ENCODE results near the gene ITGA8.
"Not testable (repeated sequence)": the region's sequence is repeated elsewhere in the genome, so short reads cannot be mapped to it uniquely, and the experiment has no call there.

Gene ITGA8

DNA sequence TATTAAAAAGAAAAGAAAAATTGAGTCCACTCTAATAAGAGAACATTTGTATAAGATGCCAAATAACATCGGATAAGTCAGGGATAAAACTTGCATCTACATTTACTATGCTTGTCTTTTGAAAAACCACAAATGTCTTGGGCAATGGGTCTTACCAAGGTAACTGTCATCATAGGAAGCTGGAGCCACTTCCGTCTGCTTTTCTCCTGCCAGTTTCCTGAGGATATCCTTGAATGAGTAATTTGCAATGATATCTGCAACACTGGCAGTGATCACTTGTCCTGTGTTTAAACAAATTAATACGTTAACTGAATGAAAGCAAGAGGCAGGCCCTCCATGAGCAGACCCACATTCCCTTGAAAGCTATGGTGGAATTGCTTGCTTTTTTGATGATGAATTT lies 47.3 kb downstream of the ITGA8 start:
- DNase-seq: peak; percentile 78

DNA sequence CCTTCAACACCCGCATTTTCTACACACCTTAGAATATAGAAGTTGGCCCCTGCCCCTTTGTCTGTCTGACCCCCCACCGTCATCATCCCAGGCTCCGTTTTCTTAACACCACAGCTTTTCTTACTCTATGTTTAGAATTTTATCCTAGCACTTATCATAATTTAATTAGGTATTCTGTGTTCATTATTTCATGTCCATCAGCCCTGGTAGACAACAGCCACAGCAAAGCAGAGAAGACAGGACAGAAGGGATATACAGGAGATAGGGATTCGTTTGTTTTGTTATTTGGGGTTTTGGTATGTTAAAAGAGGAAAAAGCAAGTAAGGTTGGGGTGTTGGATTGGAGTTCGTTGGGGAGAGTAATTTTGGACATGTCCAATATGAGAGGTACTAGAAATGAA lies 48.8 kb downstream of the ITGA8 start:
- DNase-seq: no peak

DNA sequence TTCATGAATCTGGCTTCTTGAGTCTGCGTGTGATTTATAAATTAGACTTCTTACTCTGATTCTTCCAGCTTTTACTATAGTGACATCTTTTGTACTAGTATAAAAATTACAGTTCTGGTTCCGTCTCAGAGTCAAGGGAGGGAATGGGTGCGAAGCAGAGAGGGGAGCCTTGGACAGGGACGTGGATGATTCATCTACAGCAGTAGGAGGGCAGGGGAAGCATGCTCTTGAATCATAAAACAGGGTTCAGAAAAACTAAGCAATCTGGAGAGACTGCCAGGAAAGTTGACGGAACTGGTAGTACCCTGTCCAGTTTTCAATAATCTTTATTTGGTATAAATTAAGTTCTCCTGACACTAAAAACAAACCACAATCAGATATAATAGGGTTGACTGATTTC lies 58.1 kb downstream of the ITGA8 start:
- no peak for DNase-seq

DNA sequence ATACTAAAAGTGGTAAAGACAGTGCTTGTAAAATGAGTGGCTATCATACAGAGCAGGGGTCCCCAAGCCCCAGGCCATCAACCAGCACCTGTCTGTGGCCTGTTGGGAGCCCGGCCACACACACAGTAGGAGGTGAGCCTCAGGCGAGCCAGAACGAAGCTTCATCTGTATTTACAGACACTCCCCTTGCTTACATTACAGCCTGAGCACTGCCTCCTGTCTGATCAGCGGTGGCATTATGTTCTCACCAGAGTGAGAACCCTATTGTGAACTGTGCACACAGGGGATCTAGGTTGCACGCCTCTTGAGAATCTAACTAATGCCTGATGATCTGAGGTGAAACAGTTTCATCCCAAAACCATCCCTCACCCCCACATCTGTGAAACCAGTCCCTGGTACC lies 58.7 kb downstream of the ITGA8 start:
- DNase-seq: no peak

DNA sequence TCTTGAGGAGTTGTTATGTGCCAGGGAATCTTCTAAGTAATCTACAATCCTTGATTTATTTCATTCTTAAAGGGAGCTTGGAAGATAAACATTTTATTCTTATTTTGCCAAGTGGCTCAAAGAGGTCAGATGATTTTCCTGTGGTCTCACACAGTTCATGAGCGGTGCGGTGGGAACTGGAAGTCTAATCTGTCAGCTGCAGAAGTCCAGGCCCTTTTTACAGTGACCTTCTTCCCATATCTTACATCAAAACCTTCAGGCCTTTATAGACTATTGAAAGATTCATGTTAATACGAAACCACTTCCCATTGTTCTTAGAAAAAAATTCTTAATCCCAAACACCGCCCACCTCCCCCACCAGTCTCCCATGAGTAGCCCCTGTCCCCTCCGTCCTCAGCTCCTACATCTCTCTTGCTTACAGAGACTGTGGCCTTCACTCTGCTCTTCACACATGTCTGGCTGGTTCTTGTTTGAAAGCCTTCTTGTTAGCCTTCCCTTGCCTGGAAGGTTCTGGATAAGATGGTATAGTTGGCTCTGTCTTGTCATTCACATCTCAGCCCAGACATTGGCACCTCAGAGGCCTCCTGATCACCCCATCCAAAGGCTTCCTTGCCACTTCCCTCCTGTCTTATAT lies 61.5 kb downstream of the ITGA8 start:
- no peak for DNase-seq

DNA sequence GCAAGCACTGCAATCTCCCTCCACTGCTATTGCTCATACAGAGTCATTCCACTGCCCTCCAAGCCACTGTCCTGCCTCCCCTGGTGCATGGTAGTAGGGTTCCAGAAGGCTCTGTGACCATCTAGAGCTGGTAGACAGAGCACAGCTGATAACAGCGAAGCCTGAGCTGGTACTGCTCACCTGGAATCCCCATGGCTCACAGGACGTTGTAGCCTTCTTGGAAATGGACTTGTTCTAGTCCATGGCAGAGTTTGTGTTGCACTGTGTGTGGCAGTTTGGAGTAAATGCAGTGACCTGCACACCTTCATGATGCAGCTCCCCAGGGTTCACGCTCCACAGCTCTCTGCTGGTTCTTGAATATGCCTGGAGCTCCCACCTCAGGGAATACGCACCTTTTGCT lies 67.0 kb downstream of the ITGA8 start:
- DNase-seq: no peak

DNA sequence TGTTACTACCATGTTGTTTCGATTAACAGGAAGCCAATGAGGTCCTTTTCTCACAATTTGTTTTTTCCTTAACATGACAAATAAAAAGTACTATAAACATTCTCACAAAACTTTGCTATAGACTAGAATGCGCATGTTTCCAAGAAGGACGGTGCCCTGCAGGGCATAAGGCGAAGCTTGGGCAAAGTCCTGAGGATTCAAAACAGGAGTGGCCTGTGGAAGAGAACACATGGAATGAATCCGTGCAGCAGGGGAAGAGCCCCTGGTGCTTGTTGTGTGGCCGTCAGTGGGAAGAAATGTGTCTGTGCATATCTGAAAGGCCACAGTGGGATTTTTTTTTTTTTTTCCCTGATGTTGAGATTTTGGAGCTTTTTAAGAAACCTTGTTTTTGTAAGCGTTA lies 67.6 kb downstream of the ITGA8 start:
- no peak for DNase-seq

DNA sequence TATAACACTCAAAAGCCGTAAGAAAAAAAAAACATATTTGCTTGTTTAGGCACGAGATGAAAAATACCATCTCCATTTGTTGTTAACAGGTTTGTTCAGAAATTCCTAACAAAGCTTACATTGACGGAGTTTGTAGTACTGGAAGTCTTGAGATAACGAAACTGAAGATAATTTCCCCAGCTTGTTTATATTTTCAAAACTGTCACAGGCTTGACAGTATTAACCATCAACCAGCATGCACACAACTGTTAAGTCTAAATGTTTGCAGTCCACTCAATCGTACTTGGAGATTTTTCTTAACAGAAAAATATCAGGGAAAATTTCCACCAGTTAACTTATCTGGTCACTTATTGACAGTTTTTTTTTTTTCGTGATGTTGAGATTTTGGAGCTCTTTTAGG lies 68.5 kb downstream of the ITGA8 start:
- no peak for DNase-seq

DNA sequence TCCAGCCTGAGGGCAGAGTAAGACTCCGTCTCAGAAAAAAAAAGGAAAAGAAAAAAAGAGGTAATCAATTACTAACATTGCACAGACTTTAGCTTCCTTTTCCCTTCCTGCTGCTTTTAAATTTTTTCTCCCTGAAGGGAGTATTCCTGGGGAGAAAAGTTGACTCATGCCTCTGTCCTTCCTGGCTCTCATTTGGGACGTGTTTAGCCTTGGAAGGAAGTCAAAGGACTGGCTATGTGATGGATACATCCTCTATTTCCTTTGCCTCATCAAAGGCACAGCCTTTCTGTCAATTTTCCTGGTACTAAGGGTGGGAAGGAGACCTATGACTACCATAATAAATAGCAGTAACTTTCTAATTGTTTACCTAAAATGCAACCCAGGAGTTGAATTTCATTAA lies 77.6 kb downstream of the ITGA8 start:
- no peak for DNase-seq

DNA sequence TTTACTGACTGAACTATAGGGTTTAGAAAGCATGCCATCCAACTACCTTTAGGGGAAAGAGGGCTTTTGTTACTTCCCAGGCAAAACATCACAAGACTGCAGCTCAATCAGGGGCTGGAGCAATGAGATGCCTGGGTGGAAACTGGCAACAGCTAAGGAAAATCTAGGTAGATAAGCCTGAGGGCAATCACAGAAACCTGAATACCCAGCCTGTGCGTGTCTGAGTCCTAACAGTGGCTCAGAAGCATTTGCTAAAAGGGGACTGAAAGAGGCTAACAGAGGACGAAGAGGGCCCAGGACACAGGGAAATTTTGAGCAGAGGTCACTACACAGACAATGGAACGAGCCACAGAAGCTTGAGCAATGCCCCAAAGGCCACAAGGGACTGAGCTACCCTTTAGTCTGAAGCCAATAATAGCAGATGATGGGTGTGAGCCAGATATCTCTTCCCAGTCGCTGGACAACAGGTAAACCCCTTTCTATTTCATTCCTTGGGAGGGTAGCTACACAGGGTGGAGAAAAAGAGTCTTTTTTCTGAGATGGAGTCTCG lies 79.1 kb downstream of the ITGA8 start:
- DNase-seq: no peak

DNA sequence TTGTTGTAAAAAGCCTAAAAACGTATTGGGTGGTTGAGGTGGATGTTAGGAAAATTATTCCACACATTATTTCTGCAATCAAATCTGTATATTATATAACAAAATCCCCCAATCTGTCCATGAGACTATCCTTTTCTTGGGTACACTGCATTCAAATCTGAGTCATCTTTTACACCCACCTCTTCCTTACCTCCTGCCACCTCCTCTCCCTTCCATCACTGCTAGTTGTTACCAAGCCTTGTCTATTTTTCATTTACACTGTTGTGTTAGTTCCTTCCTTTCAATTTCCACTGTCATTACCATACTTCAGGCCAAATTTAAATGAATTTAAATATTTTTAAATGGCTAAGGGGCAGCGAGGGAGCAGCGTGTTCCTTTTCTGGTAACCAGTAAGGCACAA lies 83.3 kb downstream of the ITGA8 start:
- no peak for DNase-seq

DNA sequence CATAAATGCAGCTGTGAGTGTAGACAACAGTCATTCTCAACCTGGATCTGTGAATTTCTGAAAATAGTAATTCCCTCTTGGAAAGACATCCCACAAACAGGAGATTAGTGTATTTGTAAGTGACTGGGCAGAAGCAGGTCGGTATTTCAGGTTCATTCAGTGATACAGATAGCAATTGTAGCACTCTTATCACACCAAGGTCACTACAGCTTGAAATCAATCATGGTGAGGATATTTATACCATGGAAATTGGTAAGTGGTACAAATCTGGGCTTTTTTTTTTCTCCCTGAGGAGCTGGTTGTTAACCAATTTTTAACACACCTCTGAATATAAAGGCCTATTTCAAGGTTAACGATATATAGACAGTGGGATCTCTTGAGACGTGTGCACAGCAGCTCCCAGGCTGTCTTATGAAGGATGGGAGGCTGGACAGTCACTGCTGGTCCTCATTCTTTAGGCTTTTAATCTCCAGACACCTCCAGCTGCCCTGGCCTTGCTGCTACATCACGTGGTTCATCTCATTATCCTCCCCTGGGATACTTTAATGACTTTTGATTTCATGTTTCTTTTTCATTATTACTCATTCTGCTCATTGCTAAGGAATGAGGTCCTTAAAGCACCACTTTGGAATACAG lies 87.1 kb downstream of the ITGA8 start:
- no peak for DNase-seq

DNA sequence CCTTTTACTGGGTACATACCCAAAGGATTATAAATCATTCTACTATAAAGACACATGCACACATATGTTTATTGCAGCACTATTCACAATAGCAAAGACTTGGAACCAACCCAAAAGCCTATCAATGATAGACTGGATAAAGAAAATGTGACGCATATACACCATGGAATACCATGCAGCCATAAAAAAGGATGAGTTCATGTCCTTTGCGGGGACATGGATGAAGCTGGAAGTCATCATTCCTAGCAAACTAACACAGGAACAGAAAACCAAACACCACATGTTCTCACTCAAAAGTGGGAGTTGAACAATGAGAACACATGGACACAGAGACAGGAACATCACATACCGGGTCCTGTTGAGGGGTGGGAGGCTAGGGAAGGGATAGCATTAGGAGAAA lies 88.5 kb downstream of the ITGA8 start:
- not testable (repeated sequence) for DNase-seq

DNA sequence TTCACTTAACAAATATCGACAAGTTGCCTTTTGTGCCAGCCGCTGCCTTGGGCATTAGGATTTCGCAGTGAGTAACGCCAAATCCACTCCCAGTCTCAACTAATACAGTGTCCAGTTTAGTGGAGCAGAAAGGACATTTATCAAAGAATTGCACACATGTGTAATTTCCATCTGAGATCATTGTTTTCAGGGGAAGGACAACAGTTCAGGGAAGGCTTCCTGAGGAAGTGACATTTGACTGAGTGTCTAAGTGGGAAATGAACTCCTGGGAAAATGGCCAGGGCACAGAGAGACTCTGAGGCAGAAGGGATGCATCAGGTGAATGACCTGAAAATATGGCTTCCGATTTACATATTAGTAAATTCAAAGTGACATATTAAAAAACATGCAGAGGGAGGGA lies 89.4 kb downstream of the ITGA8 start:
- DNase-seq: no peak

DNA sequence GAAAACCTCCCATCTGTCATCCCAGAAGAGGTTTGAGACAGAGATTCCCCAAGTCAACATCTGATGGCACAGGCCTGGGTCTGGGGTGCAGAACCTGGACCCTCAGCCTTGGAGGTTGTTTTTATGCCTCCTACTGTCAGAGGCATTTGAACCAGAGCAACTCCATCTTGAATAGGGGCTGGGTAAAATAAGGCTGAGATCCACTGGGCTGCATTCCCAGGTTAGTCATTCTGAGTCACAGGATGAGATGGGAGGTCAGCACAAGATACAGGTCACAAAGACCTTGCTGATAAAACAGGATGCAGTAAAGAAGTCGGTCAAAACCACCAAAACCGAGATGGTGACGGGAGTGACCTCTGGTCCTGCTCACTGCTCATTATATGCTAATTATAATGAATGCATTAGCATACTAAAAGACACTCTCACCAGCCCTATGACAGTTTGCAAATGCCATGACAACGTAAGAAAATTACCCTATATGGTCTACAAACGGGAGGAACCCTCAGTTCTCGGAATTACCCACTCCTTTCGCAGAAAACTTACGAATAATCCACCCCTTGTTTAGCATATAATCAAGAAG lies 92.0 kb downstream of the ITGA8 start:
- no peak for DNase-seq

DNA sequence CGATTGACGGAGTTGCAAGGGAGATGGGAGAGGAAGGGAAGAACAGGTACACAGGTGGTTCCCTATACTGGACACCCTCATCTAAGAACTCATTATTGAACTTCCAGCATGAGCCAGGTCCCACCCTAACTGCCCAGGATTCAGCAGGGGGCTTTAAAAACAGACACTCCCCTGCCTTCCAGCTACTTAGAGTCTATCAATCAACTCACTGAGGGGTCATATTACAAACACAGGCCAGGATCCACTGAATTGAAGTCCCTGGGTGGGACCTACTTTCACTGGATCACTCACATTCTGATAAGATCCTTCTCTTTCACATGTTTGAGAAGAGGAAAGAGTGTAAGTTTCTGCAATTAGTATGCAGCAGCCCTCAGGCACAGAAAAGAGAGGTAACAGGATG lies 92.8 kb downstream of the ITGA8 start:
- DNase-seq: no peak

DNA sequence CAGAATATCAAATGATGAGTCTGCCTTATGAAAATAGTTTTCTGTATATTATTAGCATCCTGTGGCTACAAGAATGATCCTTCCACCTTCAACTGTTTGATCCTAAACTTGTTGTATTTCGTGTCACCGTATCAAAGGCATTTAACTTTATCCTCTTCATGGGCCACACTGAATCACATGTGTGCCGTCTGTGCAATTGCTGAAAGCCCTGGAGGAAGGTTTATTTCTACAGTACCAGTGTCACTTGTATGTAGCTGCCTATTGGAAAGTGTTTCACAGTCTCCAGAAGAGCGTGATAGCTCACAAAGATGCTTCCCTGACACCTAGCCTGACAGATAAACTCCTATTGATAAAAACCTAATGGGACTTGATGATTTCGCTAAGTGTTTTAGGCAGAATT lies 94.5 kb downstream of the ITGA8 start:
- no peak for DNase-seq

DNA sequence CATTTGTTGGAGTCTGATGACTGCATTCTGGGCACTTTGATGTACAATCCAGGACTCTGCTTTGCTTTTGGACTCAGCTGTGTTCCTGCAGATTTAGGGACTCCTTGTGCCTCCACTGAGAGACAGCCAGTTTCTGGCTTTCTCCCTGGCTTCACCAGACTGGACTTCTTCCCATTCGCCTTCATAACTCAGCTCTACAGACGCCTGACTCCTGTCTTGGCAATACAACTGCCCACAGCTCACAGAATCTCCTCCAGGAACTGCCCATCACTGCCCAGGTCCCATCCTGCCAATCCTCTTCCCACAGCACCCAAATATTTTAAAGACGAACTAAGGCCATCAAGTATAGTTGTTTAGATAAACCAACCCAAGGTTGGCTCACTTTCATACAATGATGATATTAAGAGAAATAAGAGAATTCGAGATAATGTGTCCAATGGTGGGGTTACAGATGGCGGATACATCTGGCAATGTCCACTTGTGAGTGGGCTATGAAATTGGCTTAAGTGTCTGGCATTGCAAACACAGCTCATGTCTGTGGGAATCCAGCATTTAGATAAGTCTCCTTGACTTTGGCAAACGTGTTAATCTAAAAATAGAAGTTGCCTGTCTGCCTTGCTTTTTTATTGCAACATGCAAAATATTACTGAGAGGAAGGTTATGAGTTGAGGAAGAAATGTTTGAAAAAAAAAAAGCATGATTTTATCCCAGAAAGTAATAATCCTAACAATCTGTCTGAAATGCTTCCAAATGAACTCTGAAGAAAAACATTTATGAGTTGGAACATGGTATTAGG lies 95.1 kb downstream of the ITGA8 start:
- DNase-seq: no peak

DNA sequence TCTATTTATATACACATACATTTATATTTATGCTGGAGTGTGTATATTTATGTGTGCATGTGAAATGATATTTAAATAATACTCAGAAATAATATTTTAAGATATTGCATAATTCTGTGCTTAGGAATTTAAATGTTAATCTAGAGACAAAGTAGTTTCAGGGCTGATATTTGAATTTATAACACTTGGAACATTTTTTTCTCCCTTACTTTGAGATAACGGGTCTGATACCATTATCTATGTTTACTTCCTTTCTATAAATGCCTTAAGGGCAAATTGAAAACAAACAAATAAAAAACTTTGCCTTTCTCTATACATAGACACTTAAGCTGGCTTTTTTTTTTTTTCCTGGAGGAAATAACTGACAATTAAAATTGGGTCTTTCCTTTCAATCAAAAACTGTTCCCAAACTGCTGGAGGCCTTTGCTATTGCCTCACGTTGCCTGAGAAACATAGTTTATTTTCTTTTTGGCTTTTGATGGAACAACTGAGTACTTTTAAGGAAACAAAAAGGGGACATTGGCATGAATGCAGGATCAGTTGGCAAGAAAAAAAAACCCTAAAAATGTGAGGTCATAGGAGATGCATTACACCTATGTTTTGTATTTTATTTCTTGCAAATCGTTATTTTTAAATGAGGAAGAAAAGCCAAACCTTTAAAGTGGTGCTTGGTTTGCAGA lies 98.7 kb downstream of the ITGA8 start:
- no peak for DNase-seq

DNA sequence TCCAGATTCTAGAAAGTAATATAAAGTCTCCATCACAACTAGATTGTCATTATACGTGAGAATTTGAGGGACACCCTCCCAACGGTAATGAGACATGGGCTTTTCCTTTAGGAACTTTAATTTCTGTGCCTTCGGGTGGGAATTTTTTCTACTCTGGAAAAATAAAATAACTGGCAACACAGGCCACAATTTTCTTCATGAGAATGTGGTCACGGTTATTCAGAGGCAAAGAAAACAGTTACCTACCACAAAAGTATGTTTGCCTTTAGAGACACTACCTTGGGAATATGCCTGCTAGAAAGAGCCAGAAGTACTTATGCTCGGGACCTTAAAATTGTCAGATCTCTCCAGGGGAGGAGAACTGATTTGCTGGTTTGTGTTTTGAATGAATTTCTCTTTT lies 99.4 kb downstream of the ITGA8 start:
- no peak for DNase-seq

DNA sequence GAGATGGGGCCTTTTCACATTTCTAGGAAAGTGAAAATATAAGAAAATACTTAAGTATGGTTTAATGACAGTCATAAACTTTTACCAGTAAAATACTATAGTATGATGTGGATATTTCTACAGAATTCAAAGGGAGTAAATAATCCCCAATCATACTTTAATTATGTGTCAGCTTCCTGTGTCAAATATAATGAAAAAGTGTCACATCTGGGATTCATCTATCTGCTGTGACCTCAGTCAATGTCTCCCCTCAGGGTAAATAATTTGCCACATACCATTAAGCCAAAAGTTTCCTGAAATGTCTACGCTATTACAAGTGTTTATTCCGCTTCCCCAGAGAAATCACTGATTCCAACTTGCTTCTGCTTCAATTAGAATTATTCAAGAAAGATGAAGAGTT lies 110.5 kb downstream of the ITGA8 start:
- no peak for DNase-seq

DNA sequence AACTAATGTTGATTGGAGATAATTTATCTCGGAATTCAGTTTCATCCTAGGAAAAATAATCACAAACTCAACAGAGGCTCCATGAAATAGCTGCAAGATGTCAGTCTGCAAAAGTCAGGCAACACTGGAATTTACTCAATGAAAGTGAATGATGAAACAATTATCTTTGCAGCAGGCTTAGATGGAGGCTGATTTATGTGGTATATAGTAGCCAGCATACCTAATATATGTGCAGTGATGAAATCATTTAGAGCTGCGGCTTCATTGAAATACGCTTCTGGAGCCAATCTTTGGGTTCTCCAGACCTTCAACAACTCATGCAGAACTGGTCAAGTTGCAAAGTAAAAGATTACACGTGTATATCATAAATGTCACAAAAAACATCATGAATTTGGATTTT lies 113.3 kb downstream of the ITGA8 start:
- no peak for DNase-seq

DNA sequence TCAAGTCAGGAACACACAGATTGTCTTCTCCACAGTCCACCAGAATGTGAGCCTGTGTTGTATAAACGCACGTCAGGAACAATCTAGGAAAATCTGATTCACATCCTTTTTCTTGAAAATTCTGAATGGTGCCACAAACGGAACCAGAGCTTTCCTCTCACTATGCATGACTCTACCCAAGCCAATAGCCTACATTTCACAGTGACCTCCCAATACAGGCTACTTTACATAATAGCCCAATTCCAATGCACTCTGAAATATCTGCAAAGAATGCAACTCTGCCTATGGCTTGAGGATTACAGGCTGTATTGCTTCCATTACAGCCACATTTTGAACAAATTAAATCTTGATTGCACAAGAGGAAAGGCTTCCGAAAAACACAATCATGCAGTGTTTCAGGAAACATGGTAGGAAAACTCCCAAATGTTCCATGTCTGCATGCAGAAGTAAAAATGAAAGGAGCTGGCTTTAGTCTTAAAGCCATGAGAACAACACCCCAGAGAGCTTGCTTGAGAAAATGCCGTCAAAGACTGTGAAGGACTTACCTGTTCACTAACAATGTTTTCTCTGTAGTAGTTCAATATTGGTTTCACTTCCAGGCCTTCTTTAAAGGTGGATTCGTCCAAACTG lies 113.9 kb downstream of the ITGA8 start:
- no peak for DNase-seq
